ENCODE results near the gene TNFRSF25.

Gene TNFRSF25

GRCh38 chr1:6416295-6416656, 49.7 kb downstream of the TNFRSF25 start:
- DNase-seq (ENCODE audit: low read depth in 1 of 2, low spot score in 1 of 2): peak in 1 of 2 experiments; percentile 43
- no peak for TF ChIP-seq POLR2AphosphoS5 (IDR thresholded peaks at IDR 0.05; ENCODE audit: low read depth)
- no peak for TF ChIP-seq CTCF (IDR thresholded peaks at IDR 0.05; ENCODE audit: insufficient read depth, low read length)
- TF ChIP-seq GABPA (IDR thresholded peaks at IDR 0.05; ENCODE audit: low read depth): no peak
- H3K4me3 ChIP-seq (replicated peaks; ENCODE audit: insufficient read depth, low read length): no peak overlapping the region
- no peak overlapping the region for H3K27ac ChIP-seq (replicated peaks)
- peaks cover 58% of the 10 kb centered on the region for H3K27me3 ChIP-seq (ENCODE audit: insufficient read depth, poor library complexity, severe bottlenecking)

GRCh38 chr1:6414881-6415626, 50.9 kb downstream of the TNFRSF25 start:
- no peak overlapping the region for H3K27ac ChIP-seq (replicated peaks)

DNA sequence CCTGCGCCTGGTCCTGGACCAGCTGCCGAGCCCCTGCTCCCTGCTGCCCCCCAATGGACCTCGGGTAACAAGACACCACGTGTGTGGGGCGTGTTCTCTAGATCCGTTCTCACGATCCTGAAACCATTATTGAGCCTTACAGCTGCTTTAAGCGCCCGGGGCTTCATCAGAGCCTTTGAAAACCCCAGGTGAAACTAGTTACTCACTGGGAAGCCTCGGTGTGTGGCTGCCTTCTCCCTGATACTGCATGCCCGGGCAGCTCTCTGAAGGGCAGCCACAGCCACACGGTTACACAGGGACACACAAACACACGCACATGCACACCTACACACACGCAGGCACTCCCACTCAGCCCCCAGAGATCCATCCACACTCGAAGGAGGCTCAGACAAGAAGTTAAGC, 51.5 kb downstream of the TNFRSF25 start:
- DNase-seq (ENCODE audit: low read depth in 1 of 2, low spot score in 1 of 2): no peak
- Histone ChIP-seq H3K27me3 (ENCODE audit: insufficient read depth, poor library complexity, severe bottlenecking) (peaks cover 44% of the 10 kb centered on the region), H3K27ac (replicated peaks) (no peak overlapping the region), H3K4me3 (replicated peaks; ENCODE audit: insufficient read depth, low read length) (no peak overlapping the region)
- TF ChIP-seq POLR2AphosphoS5 (IDR thresholded peaks at IDR 0.05; ENCODE audit: low read depth) (no peak), GABPA (IDR thresholded peaks at IDR 0.05; ENCODE audit: low read depth) (no peak), CTCF (IDR thresholded peaks at IDR 0.05; ENCODE audit: insufficient read depth, low read length) (no peak), SPI1 (IDR thresholded peaks at IDR 0.05; ENCODE audit: borderline replicate concordance, low read depth) (no peak)
- TF ChIP-seq, protein P1, sequence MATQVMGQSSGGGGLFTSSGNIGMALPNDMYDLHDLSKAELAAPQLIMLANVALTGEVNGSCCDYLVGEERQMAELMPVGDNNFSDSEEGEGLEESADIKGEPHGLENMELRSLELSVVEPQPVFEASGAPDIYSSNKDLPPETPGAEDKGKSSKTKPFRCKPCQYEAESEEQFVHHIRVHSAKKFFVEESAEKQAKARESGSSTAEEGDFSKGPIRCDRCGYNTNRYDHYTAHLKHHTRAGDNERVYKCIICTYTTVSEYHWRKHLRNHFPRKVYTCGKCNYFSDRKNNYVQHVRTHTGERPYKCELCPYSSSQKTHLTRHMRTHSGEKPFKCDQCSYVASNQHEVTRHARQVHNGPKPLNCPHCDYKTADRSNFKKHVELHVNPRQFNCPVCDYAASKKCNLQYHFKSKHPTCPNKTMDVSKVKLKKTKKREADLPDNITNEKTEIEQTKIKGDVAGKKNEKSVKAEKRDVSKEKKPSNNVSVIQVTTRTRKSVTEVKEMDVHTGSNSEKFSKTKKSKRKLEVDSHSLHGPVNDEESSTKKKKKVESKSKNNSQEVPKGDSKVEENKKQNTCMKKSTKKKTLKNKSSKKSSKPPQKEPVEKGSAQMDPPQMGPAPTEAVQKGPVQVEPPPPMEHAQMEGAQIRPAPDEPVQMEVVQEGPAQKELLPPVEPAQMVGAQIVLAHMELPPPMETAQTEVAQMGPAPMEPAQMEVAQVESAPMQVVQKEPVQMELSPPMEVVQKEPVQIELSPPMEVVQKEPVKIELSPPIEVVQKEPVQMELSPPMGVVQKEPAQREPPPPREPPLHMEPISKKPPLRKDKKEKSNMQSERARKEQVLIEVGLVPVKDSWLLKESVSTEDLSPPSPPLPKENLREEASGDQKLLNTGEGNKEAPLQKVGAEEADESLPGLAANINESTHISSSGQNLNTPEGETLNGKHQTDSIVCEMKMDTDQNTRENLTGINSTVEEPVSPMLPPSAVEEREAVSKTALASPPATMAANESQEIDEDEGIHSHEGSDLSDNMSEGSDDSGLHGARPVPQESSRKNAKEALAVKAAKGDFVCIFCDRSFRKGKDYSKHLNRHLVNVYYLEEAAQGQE (IDR thresholded peaks at IDR 0.05; ENCODE audit: insufficient replicate concordance, low read depth): no peak

More at GRCh38 chr1:6414881-6415626, 50.9 kb downstream of the TNFRSF25 start:
- Histone ChIP-seq H3K4me3 (replicated peaks; ENCODE audit: insufficient read depth, low read length) (no peak overlapping the region), H3K27me3 (ENCODE audit: insufficient read depth, poor library complexity, severe bottlenecking) (peaks cover 47% of the 10 kb centered on the region)
- TF ChIP-seq GABPA (IDR thresholded peaks at IDR 0.05; ENCODE audit: low read depth) (no peak), POLR2AphosphoS5 (IDR thresholded peaks at IDR 0.05; ENCODE audit: low read depth) (no peak), SPI1 (IDR thresholded peaks at IDR 0.05; ENCODE audit: borderline replicate concordance, low read depth) (no peak), CTCF (IDR thresholded peaks at IDR 0.05; ENCODE audit: insufficient read depth, low read length) (no peak)
- TF ChIP-seq, protein P1 (IDR thresholded peaks at IDR 0.05; ENCODE audit: insufficient replicate concordance, low read depth): no peak
- peak; percentile 49 to 61 for DNase-seq (ENCODE audit: low read depth in 1 of 2, low spot score in 1 of 2)

Data from HL-60 (cell line).